HG02938 (cell line): ENCODE results near the gene SORT1.

Source experiments
- ATAC-seq: cut with Tn5 transposase; IDR thresholded peaks from one replicate; pipeline ENCODE4 v1.9.1; 2021; ENCODE audit warnings: mild to moderate bottlenecking, moderate library complexity; ENCODE audit not compliant: unreplicated experiment

Gene SORT1

GRCh38 chr1:109277434-109278204 is 120.1 kb downstream of the SORT1 start:
- no peak for ATAC-seq

- no peak for ATAC-seq
Observed at GRCh38 chr1:109275706-109276345, 121.9 kb downstream of the SORT1 start.

DNA sequence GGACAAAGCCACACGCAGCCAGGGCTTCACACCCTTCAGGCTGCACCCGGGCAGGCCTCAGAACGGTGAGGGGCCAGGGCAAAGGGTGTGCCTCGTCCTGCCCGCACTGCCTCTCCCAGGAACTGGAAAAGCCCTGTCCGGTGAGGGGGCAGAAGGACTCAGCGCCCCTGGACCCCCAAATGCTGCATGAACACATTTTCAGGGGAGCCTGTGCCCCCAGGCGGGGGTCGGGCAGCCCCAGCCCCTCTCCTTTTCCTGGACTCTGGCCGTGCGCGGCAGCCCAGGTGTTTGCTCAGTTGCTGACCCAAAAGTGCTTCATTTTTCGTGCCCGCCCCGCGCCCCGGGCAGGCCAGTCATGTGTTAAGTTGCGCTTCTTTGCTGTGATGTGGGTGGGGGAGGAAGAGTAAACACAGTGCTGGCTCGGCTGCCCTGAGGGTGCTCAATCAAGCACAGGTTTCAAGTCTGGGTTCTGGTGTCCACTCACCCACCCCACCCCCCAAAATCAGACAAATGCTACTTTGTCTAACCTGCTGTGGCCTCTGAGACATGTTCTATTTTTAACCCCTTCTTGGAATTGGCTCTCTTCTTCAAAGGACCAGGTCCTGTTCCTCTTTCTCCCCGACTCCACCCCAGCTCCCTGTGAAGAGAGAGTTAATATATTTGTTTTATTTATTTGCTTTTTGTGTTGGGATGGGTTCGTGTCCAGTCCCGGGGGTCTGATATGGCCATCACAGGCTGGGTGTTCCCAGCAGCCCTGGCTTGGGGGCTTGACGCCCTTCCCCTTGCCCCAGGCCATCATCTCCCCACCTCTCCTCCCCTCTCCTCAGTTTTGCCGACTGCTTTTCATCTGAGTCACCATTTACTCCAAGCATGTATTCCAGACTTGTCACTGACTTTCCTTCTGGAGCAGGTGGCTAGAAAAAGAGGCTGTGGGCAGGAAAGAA is 122.9 kb downstream of the SORT1 start:
- no peak for ATAC-seq

- ATAC-seq, result no peak
Observed at GRCh38 chr1:109273570-109274288, 124.0 kb downstream of the SORT1 start.

- no peak for ATAC-seq
Observed at GRCh38 chr1:109272831-109273547, 124.7 kb downstream of the SORT1 start.

- ATAC-seq, result no peak
Observed at GRCh38 chr1:109272021-109272799, 125.5 kb downstream of the SORT1 start.

DNA sequence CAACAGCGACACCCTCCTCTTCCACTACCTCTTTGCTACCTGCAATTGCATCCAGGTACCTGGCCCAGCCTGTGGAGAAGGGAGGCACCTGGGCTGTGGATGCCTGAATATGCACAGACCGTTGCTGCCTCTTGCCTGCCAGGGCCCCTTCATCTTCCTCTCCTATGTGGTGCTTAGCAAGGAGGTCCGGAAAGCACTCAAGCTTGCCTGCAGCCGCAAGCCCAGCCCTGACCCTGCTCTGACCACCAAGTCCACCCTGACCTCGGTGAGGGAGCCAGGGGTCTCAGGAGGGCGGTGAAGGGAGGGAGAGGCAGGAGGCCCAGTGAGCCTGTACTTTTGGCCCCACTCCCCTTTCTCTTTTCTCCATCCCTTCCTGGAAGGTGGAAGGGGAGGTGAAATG is 126.3 kb downstream of the SORT1 start:
- no peak for ATAC-seq

GRCh38 chr1:109270623-109271317 is 126.9 kb downstream of the SORT1 start:
- no peak for ATAC-seq

- ATAC-seq, result no peak
Observed at GRCh38 chr1:109269981-109270622, 127.6 kb downstream of the SORT1 start.

GRCh38 chr1:109269212-109269980 is 128.3 kb downstream of the SORT1 start:
- ATAC-seq, result no peak

- no peak for ATAC-seq
Observed at GRCh38 chr1:109268431-109269211, 129.1 kb downstream of the SORT1 start.

- no peak for ATAC-seq
Observed at GRCh38 chr1:109267743-109268300, 129.9 kb downstream of the SORT1 start.

DNA sequence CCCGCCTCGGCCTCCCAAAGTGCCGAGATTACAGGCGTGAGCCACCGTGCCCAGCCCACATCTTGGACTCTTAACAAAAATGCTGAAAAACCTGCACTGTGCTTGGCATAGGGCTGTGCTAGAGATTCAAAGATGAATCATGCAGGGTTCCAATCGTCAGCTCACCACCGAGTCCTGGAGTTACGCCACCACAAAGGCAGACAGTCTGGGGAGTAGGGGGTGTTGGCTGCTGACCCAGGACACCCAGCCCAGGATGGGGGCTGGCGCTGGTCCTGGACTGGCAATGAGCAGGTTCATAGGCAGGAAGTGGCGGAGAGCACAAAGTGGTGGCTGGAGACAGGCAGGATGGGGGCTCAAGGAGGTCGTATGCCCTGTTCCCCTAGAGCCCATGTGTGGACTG is 130.8 kb downstream of the SORT1 start:
- ATAC-seq, result no peak

- no peak for ATAC-seq
Observed at GRCh38 chr1:109265741-109266330, 131.9 kb downstream of the SORT1 start.

DNA sequence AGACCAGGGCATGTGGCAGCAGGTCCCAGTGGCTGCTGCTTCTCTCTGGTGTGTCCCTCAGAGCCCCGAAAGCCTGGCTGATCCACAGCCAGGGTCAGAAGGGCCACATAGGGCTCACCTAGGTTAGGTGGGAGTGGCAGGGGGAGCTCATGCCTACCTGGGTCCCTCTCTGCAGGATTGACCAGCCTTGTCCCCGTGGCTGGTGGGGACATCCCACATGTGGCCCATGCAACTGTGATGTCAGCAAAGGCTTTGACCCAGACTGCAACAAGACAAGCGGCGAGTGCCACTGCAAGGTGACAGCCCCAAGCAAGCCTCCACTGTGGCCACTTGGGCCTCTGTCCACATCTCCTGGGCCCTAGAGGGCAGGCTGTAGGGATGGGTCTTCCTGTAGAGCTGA is 132.7 kb downstream of the SORT1 start:
- no peak for ATAC-seq

DNA sequence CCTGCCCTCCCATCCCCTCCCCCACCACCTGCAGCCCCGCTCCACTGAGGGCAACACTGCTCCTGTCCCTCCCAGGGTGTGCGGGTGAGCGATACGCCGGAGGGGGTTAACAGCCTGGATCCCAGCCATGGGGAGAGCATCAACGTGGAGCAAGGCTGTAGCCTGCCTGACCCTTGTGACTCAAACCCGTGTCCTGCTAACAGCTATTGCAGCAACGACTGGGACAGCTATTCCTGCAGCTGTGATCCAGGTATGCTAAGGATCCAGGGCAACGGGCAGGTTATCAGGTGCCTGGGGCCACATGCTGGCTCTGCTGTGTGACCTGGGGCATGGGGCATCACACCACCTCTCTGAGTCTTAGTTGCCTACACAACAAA is 133.4 kb downstream of the SORT1 start:
- no peak for ATAC-seq
